HG02981 (cell line): ENCODE measurements around the gene RASAL2.
"Not testable (repeated sequence)": the region's sequence is repeated elsewhere in the genome, so short reads cannot be mapped to it uniquely, and the experiment has no call there.

Experiments
- ATAC-seq: cut with Tn5 transposase; IDR thresholded peaks from one replicate; pipeline ENCODE4 v1.9.1; 2021; ENCODE audit warnings: mild to moderate bottlenecking, moderate library complexity; ENCODE audit not compliant: unreplicated experiment

RASAL2 gene

DNA sequence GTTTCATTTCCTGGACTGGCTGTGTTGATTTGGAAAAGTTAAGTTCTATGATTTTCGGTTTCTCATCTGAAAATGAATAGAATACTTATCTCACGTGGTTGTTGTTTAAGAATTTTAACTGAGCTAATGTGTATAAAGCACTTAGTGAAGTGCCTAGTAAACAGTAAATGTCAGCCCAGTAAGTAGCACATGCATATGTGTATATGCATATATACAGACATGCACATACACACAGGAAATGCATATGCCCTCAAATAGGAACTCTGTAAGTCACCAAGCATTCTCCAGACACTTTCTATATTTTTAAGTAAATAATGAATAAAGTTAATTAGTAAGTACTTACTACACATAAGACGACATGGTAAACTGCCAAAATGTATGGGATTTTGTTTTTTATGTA is 274.3 kb downstream of the RASAL2 start:
- ATAC-seq, result no peak

DNA sequence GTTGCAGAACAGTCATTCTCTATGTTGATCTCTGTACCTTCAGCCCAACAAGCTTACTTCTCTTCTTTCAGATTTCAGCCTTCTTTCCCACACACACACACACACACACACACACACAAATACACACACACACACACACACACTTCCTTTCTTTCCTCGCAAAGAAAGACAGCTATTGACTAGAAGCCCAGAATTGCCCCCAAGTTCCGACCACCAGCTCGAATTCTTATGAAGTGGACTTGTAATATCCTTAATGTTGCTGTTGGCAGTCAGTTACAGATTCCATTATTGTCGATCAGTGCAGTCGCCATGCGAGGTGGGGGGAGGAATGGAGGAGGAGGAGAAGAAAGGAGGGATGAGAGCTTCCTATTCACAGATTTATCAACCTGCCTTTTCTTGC is 277.3 kb downstream of the RASAL2 start:
- ATAC-seq, result no peak

DNA sequence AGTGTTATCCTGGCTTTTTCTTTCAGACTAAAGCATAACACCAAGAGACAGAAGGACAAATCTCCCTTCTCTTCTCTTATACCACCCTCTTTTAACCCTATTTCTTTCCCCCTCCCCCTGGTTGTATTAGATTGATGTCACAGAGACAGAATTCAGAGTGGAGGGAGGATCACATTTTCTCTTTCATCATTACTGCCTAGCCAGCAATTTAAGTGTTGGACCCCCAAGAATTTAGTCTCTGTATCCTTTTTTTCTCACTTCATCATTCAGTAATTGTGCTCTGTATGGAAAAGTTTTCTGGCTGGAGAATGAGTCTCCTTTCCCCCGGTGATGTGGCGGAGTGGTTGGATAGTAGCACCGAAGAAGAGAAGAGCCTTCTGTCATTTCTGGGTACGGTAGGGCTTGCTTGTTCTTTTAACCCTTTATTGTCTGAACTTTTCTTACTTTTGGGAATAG is 278.1 kb downstream of the RASAL2 start:
- ATAC-seq, result no peak

DNA sequence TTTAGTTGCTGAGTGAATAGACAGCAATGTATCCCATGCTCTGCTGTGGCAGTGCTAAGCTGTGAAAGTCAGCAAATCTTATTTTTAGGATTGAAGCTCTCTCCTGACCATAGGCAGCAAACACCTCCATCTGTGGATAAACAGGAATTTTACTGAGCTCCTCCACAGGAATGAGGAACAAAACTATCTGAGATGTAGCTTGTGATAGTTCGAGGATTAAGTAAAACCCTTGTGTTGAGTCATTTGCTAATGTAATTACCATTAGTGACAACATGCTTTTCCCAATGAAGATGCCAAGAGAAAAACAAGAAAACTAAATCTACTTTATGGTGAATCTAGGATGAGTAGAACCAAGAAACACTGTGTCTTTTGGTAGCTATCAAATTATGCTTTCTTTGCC is 280.1 kb downstream of the RASAL2 start:
- no peak for ATAC-seq

DNA sequence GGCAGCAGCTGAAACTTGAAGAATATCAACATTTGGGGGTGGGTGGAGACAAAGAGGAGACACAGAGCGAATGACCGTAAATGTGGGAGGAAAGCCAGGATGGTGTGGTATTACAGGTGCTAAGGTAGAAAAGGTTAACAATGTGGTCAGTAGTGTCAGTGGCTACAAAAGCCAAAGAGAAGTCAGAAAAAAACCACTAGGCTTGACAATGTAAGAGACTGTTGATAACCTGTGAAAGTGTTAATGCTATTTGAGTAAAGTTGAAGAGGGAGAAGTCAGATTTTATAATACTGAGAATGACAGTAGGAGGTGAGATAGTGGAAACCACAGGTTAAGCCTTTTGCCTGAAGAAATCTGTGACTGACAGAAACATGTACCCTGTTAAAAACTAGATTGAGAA is 282.1 kb downstream of the RASAL2 start:
- ATAC-seq, result peak; percentile 51

DNA sequence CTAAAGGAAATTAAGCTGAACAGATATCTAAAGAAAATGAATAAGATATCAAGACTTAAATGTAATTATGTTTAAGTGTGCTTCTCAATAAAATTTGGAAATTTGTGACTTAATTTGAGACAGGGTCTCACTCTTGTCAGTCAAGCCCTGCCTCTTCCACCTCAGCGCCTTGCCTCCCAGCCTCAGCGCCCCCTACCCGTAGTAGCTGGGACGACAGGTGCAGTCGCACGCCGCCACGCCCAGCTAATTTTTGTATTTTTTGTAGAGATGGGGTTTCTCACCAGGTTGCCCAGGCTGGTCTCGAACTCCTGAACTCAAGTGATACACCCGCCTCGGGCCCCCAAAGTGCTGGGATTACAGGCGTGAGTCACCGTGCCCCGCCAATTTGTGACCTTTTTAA is 285.9 kb downstream of the RASAL2 start:
- ATAC-seq, result no peak

DNA sequence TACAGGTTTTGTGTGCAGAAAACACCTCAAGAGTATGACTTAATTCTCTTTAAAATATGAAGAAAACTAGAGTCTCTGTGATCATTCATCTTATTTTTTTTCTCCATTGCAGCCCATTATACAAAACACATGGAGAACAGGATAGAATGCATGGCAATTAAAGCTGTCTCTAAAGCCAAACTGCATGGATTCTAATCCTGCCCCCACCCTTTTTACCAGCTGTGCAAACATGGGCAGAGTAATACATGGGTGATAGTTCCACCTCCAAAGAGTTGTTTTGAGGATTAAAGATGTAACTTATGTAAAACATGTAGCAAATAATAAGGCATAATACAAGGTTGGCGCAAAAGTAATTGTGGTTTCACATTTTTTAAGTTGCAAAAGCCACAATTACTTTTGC is 288.5 kb downstream of the RASAL2 start:
- no peak for ATAC-seq

DNA sequence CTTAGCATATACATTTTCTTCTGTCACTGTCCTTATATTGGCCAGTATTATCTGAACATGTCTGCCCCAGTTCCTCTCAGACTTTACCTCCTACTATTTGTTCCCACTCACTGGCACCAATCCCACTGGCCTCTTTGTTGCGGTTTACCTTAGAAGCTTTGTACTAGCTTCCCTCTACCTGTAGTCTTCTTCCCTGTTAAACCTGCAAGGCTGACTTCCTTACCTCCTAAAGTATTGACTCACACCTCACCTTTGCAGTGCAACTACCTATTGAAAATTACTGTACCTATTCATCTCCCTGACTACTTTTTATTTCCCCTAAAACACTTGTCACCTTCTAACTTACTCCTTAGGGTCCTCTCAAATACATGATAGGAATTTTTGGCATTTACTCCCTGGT is 291.8 kb downstream of the RASAL2 start:
- no peak for ATAC-seq

DNA sequence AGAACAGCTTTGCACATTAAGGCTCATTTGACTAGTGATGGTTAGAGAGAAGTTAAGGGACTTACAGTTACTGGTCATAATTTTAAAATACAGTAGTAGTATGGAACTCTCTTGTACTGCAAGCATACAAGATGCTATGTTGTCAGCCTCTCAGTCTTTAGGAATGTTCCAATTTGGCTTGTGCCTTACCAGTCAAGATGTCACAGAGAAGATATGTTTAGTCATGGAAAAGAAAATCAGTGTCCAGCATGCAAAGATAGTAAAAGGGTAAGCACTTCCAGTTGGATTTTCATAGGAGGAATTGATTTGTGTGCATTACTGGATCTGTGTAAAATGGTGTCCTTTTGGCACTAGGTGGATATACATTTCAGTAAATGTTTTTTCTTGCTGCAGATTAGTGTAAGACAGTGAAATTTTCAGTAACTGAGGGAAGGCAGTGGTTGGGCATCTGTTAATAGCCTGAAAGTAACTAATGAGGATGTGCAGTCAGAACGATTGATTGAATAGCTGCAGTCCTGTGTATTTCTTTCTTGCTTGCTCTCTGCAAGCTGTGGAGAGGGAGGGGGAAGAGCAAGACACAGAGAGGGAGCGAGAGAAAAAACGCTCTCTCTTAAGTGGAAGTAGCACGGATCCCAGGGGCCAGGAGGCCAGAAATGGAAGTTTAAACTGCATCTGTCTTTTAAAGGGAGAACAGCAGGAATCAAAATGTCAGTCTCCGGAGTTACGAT is 294.7 kb downstream of the RASAL2 start:
- no peak for ATAC-seq

DNA sequence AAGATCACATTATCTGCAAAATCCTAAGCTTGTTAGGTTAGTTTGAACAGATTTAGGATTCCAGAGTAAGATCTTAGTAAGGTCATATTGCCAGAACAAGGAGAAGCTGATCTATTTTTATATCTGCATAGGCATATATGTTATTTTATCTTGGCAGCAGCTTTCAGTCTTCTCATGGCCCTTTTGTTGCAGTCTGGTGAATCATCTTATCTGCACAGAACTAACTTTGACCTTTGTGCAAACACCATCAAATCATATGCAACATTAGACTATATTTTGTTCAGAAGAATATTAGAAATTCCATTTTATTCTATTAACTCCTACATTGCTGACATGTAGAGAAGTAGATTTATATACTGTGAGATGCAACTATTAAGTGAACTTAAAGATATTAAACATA is 295.5 kb downstream of the RASAL2 start:
- no peak for ATAC-seq

DNA sequence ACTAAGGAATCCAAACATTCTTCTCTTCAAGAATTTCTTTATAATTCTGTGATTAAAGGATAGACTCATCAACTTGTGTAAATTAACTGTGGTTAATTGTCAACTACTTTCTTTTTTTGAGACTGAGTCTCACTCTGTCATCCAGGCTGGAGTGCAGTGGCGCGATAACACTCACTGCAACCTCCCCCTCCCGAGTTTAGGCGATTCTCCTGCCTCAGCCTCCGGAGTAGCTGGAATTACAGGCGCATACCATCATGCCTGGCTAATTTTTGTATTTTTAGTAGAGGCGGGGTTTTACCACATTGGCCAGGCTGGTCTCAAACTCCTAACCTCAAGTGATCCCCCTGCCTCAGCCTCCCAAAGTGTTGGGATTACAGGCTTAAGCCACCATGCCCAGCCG is 296.4 kb downstream of the RASAL2 start:
- ATAC-seq, result not testable (repeated sequence)

DNA sequence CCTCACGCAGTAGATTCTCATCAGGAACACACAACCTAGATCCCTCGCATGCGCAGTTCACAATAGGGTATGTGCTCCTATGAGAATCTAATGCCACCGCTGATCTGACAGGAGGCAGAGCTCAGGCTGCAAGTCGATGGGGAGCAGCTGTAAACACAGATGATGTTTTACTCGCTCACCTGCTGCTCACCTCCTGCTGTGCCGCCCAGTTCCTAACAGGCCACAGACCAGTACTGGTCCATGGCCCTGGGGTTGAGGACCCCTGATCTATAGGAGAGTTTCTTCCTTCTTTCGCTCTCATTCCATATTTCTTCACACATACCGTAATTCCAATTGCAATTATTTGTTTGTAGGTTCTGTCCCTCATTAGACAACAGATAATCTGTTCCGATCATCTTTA is 299.5 kb downstream of the RASAL2 start:
- ATAC-seq, result no peak

DNA sequence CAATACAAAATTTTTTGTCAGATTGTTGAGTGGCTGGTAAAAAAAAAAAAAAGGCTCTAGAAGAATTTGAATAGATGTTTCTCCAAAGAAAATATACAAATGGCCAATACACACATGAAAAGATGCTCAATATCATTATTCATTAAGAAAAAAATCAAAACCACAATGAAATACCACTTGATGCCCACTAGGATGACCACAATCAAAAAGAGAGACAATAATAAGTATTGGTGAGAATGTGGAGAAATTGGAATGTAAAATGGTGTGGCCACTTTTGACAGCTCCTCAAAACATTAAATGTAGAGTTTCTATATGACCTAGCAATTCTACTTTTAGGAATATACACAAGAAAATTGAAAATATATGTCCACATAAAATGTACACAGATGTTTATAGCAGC is 302.9 kb downstream of the RASAL2 start:
- no peak for ATAC-seq

DNA sequence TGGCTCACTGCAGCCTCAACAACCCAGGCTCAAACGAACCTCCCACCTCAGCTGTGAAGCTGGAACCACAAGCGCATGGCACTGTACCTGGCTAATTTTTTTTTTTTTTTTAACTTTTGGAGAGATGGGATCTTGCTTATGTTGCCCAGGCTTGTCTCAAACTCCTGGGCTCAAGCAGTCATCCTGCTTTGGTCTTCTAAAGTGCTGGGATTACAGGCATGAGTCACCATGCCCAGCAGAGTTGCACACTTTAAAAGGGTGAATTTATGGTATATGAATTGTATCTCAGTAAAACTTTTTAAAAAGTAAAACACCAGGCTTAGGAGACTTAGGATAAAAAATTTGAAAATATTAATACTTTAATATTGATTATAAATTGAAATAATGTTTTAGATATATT is 303.8 kb downstream of the RASAL2 start:
- ATAC-seq, result no peak

DNA sequence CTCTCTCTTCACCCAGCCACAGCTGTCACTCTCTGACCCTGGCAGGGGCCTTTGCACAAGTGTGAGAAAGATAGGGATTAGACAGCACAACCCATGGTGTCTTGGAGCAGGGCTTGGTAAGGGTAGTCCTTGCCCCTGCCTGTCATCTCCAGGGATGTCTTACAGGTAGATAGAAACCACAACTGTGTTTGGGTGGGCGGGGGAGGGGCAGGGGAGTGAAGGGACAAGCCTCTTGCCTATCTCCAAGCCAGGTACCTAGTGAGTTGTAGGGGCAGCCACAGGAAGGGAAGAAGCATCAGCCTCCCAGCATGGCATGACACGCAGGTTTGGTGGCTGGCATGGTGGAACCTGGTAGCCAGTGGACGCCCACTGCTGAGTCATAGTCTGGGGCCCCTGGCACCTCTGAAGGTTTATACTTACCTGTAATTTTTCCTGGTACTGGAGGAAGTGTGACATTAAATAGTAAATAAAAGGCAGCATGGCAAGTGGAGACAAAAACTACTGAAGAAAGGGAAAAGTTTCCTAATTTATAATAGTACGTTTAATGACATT is 305.3 kb downstream of the RASAL2 start:
- no peak for ATAC-seq

DNA sequence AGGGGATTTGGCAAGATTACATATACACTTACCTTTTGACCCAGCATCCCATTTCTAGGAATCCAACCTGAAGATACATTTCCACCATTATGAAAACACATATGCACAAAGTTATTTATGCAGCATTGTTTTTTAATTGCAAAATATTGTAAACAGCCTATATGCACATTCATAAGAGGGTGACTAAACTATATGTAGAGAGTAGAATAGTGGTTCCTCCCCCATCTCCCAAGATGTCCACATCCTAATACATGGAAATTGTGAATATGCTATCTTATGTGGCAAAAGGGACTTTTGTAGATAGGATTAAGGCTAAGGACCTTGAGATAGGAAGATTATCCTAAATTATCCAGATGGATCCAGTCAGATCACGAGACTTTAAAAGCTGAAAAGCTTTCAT is 311.2 kb downstream of the RASAL2 start:
- ATAC-seq, result no peak

DNA sequence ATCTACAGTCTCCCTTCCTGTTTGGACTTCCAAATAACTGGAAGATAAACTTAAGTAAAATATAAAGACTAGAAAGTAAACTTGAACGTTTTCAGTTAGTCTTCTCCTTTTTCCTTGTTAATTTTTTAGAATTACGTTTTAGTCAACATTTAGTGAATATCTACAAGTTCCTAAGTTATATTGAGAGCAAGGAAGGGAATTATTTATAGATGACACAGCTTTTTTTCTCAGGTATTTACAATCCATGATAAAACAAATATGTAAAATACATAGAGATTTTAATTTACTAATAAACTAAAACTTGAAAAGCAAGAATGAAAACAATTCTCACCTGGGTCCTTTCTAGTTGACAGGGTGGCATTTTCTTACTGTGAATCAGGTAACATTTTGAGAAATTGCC is 313.3 kb downstream of the RASAL2 start:
- ATAC-seq, result no peak

DNA sequence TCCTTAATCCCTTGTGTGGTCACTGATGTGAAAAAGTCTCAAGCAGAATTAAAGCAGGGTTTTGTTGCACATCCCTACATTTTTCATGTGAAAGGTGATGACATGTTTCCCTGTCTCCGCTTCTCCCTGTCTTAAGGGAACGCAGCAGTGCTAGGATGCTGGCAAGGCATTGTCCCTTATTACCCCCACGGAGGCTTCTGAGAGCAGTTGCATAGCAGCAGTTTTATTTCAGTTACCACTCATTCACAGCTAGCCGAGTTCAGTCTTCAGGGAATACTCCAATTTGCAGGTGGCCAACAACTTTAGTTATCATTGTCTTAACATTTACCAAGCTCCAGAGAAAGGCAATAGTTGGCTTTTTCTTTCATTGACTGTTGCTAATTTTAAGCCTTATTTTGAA is 313.8 kb downstream of the RASAL2 start:
- ATAC-seq, result no peak

DNA sequence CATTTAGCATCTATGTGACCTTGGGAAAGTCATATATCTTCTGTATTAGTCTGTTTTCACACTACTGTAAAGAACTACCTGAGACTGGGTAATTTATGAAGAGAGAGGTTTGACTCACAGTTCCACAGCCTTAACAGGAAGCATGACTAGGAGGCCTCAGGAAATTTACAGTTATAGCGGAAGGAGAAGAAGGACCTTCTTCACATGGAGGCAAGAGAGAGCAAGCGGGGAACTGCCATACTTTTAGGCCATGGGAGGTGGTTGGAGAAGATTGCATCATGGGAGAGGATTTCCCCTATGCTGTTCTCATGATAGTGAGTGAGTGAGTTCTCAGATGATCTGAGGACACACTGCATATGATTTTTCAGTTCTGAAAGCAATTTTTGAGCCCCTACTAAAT is 315.0 kb downstream of the RASAL2 start:
- no peak for ATAC-seq

DNA sequence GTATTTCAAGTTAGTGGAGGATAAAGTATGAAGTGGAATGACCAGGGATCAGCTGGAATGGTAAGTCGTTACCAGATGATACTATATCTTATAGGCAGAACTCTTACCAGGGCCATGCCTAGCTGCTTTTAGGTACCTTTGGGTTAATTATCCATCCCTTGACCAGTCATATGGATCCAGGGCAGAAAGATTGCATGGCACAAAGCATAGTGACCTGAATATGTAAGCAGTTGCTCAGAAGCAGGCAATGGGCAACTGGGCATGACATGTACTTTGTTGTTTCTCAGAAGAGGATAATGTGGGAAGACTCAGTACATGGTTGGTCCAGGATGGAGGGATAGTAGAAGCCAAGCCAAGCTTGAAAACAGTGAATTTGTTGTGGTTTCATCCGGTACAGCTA is 315.6 kb downstream of the RASAL2 start:
- no peak for ATAC-seq

DNA sequence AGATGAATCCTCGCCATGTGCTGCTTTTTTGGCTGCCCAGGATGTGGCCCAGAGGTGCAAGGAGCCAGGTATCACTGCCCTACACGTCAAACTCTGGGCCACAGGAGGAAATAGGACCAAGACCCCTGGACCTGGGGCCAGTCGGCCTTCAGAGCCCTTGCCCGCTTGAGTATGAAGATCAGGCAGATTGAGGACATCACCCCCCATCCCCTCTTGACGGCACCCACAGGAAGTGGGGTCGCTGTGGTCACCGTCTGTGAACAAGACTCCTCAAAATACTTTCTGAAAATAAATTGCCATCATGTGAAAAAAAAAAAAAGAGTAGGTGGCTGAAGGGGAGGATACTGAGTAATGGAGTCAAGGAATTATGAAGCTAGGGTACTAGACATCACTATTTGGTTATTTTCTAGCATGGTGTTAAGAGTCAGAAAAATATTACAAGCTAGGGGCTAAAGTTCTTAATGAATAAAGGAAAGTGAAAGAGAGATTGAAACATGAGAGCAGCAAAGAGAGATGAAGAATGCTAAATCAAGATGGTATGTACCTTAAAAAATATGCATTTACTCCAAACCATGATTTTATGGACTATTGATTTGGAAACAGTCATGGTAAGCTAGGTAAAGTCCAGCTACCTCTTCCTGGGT is 318.0 kb downstream of the RASAL2 start:
- ATAC-seq, result peak; percentile 73

DNA sequence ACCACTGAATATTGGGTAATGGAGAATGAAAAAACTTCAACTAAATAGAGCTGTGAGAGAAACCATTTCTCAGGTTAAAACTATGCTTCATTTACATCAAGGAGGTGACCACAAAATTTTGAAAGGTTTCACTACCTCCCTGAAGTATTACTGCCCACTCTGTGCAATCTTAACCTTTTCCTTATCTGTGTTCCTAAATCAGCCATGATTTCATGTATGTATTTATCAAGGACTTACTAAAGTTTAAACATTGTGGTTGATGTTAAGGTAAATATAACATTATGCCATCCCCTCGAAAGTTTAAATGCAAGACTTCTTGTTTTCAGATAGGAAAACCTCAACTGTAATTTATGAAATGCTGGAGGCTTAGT is 318.5 kb downstream of the RASAL2 start:
- peak; percentile 86 for ATAC-seq

DNA sequence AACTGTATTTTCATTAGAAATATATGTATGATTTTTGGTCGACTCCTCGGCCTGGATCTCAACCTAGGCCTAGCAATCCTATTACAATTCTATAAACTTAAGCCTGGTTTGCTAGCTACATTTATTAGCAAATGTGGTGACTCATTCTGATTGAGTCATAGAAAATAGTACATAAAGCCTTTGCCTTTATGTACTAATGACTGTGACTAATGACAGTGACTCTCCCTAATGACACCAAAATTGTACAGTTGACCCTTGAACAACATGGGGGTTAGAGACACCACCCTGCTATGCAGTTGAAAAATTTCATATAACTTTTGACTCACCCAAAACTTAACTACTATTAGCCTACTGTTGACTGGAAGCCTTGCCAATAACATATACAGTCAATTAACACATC is 324.0 kb downstream of the RASAL2 start:
- ATAC-seq, result no peak
